ENCODE measurements around the gene ATP6V1C2. TPM values are rescaled to one million over a fixed set of nuclear protein-coding genes. Genes with fewer than 3 reads are reported as not detected.

Gene ATP6V1C2
- total RNA-seq, 1 donor from 2014 or later: not detected

GRCh38 chr2:10819714-10820314 lies 98.4 kb downstream of the ATP6V1C2 start:
- Mint-ChIP-seq H3K4me3 (ENCODE audit: unreplicated experiment) (no peak overlapping the region), H3K4me1 (ENCODE audit: low read depth, unreplicated experiment) (peaks cover under 1% of the 10 kb centered on the region), H3K9me3 (ENCODE audit: unreplicated experiment) (peaks cover 1% of the 10 kb centered on the region), H3K27me3 (ENCODE audit: unreplicated experiment) (peaks cover 2% of the 10 kb centered on the region), H3K36me3 (ENCODE audit: unreplicated experiment) (no peaks in the 10 kb centered on the region), H3K27ac (ENCODE audit: unreplicated experiment) (no peak overlapping the region)
- no peak for TF ChIP-seq CTCF (IDR thresholded peaks at IDR 0.05; ENCODE audit: partially characterized antibody, unreplicated experiment)
- no peak for DNase-seq

- no peak for DNase-seq
- no peaks in the 10 kb centered on the region for H3K4me1 Mint-ChIP-seq (ENCODE audit: low read depth, unreplicated experiment)
- no peaks in the 10 kb centered on the region for H3K36me3 Mint-ChIP-seq (ENCODE audit: unreplicated experiment)
- no peak overlapping the region for H3K27ac Mint-ChIP-seq (ENCODE audit: unreplicated experiment)
- peaks cover 1% of the 10 kb centered on the region for H3K9me3 Mint-ChIP-seq (ENCODE audit: unreplicated experiment)
- H3K27me3 Mint-ChIP-seq (ENCODE audit: unreplicated experiment): peaks cover under 1% of the 10 kb centered on the region
- TF ChIP-seq CTCF (IDR thresholded peaks at IDR 0.05; ENCODE audit: partially characterized antibody, unreplicated experiment): no peak
- no peak overlapping the region for H3K4me3 Mint-ChIP-seq (ENCODE audit: unreplicated experiment)
These were observed 99.1 kb downstream of the ATP6V1C2 start for GRCh38 chr2:10820562-10820961.

- Mint-ChIP-seq H3K4me1 (ENCODE audit: low read depth, unreplicated experiment) (no peaks in the 10 kb centered on the region), H3K27ac (ENCODE audit: unreplicated experiment) (no peak overlapping the region), H3K36me3 (ENCODE audit: unreplicated experiment) (no peaks in the 10 kb centered on the region), H3K4me3 (ENCODE audit: unreplicated experiment) (no peak overlapping the region), H3K27me3 (ENCODE audit: unreplicated experiment) (no peaks in the 10 kb centered on the region), H3K9me3 (ENCODE audit: unreplicated experiment) (no peaks in the 10 kb centered on the region)
- no peak for TF ChIP-seq CTCF (IDR thresholded peaks at IDR 0.05; ENCODE audit: partially characterized antibody, unreplicated experiment)
- no peak for DNase-seq
These were observed 99.7 kb downstream of the ATP6V1C2 start for GRCh38 chr2:10820978-10821695.

GRCh38 chr2:10824191-10824590 lies 102.8 kb downstream of the ATP6V1C2 start:
- H3K4me1 Mint-ChIP-seq (ENCODE audit: low read depth, unreplicated experiment): no peaks in the 10 kb centered on the region
- TF ChIP-seq CTCF (IDR thresholded peaks at IDR 0.05; ENCODE audit: partially characterized antibody, unreplicated experiment): no peak
- H3K27me3 Mint-ChIP-seq (ENCODE audit: unreplicated experiment): peaks cover 2% of the 10 kb centered on the region
- no peaks in the 10 kb centered on the region for H3K9me3 Mint-ChIP-seq (ENCODE audit: unreplicated experiment)
- H3K36me3 Mint-ChIP-seq (ENCODE audit: unreplicated experiment): no peaks in the 10 kb centered on the region
- no peak overlapping the region for H3K4me3 Mint-ChIP-seq (ENCODE audit: unreplicated experiment)
- no peak for DNase-seq
- no peak overlapping the region for H3K27ac Mint-ChIP-seq (ENCODE audit: unreplicated experiment)

GRCh38 chr2:10826026-10826425 lies 104.6 kb downstream of the ATP6V1C2 start:
- Mint-ChIP-seq H3K36me3 (ENCODE audit: unreplicated experiment) (no peaks in the 10 kb centered on the region), H3K27ac (ENCODE audit: unreplicated experiment) (no peak overlapping the region), H3K9me3 (ENCODE audit: unreplicated experiment) (no peaks in the 10 kb centered on the region), H3K4me1 (ENCODE audit: low read depth, unreplicated experiment) (no peaks in the 10 kb centered on the region), H3K27me3 (ENCODE audit: unreplicated experiment) (peaks cover 2% of the 10 kb centered on the region), H3K4me3 (ENCODE audit: unreplicated experiment) (no peak overlapping the region)
- DNase-seq: no peak
- TF ChIP-seq CTCF (IDR thresholded peaks at IDR 0.05; ENCODE audit: partially characterized antibody, unreplicated experiment): no peak
